ENCODE measurements around the gene LRRC26. TPM values are rescaled to one million over a fixed set of nuclear protein-coding genes. Genes with fewer than 3 reads are reported as not detected.

LRRC26 gene
- total RNA-seq, 2 donors from 2014 or later, result 1.3 TPM; not detected in 1

DNA sequence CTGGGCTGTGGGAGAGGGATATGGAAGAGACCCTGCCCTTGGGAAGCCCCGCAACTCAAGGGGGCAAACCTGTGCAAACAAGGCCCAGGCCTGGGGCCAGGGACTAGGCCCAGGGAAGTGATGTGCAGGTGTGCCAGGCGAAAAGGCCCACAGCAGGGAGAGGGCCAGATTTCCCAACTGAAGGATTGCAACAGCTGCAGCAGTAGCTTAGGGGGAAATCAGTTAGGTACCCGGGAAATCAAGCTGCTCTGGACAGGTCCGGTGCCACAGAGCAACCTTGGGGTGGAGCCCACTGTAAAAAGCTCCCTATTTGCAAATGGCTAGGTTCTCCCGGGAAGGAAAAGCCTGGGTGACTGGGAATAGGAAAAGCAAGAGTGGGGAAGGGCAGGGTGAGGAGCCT, 20.5 kb downstream of the LRRC26 start:
- H3K36me3 ChIP-seq (replicated peaks in 1 of 2; ENCODE audit: insufficient read depth in 1 of 2, low read depth in 2 of 2), result no peaks in the 10 kb centered on the region
- intact Hi-C loops (cut with DNase I), result no loop called here
- WGBS, 2 donors, result 64% methylated on average over 5 of the region's 5 CpGs
- no peak overlapping the region for H3K4me3 ChIP-seq
- DNase-seq (no peak), ATAC-seq (no peak)
- no peaks in the 10 kb centered on the region for H3K4me1 ChIP-seq
- no peaks in the 10 kb centered on the region for H3K9me3 ChIP-seq
- H3K27me3 ChIP-seq, result peaks cover 0 to 5% of the 10 kb centered on the region in 2 donors
- H3K27ac ChIP-seq, result no peak overlapping the region
- no peak for TF ChIP-seq POLR2A (IDR thresholded peaks at IDR 0.05)
- TF ChIP-seq, protein P1, sequence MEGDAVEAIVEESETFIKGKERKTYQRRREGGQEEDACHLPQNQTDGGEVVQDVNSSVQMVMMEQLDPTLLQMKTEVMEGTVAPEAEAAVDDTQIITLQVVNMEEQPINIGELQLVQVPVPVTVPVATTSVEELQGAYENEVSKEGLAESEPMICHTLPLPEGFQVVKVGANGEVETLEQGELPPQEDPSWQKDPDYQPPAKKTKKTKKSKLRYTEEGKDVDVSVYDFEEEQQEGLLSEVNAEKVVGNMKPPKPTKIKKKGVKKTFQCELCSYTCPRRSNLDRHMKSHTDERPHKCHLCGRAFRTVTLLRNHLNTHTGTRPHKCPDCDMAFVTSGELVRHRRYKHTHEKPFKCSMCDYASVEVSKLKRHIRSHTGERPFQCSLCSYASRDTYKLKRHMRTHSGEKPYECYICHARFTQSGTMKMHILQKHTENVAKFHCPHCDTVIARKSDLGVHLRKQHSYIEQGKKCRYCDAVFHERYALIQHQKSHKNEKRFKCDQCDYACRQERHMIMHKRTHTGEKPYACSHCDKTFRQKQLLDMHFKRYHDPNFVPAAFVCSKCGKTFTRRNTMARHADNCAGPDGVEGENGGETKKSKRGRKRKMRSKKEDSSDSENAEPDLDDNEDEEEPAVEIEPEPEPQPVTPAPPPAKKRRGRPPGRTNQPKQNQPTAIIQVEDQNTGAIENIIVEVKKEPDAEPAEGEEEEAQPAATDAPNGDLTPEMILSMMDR (IDR thresholded peaks at IDR 0.05), result no peak

DNA sequence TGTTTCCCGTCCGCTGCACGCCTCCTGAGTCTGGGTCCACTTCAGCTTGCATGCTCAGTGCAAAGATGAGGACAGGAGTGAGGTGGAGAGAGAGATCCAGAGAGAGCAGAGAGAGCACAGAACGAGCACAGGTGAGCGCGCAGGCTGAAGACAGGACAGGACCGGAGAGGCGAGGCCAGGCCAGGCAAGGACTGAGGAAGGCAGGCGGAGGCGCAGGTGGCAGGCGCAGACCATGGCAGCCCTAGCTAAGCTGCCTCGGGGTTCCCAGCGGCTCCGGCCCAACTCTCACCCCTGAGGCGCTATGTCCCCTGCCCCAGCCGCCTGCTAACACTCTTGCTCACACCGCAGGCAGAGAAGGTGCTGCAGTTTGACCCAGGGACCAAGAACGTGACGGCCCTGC, 21.2 kb downstream of the LRRC26 start:
- no peaks in the 10 kb centered on the region for H3K4me1 ChIP-seq
- H3K36me3 ChIP-seq (replicated peaks in 1 of 2; ENCODE audit: insufficient read depth in 1 of 2, low read depth in 2 of 2), result no peaks in the 10 kb centered on the region
- no peak overlapping the region for H3K27ac ChIP-seq
- no peak for ATAC-seq
- intact Hi-C loops (cut with DNase I), result no loop called here
- H3K27me3 ChIP-seq, result peaks cover 0 to 5% of the 10 kb centered on the region in 2 donors
- no peak for TF ChIP-seq POLR2A (IDR thresholded peaks at IDR 0.05)
- TF ChIP-seq, protein P1 (IDR thresholded peaks at IDR 0.05), result no peak
- no peak for DNase-seq
- H3K4me3 ChIP-seq, result no peak overlapping the region
- WGBS, 2 donors, result 79 to 87% methylated on average over 19 of the region's 19 CpGs
- no peaks in the 10 kb centered on the region for H3K9me3 ChIP-seq

DNA sequence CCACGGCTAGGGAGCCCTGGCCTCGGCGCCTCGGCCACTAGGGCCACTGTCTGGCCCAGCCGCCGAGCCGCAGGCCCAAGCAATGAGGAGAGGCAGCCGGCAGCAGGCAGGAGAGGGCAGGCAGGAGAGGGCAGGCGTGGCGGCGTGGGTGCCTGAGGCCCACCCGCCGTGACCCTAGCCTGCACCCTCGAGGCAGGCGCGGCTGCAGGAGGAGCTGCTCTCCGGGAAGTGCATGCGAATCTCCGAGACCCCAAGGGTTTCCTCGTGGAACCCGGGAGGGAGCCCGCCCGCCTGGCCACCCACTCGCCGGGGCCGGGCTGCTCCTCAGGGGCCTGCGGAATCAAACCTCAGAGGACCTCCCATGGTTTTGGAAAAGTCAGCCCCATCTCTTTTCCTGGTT, 21.6 kb downstream of the LRRC26 start:
- DNase-seq (no peak), ATAC-seq (no peak)
- H3K4me3 ChIP-seq, result no peak overlapping the region
- peaks cover 0 to 5% of the 10 kb centered on the region in 2 donors for H3K27me3 ChIP-seq
- TF ChIP-seq POLR2A (IDR thresholded peaks at IDR 0.05), result no peak
- TF ChIP-seq, protein P1 (IDR thresholded peaks at IDR 0.05), result no peak
- H3K27ac ChIP-seq, result no peak overlapping the region
- no peaks in the 10 kb centered on the region for H3K9me3 ChIP-seq
- no peaks in the 10 kb centered on the region for H3K4me1 ChIP-seq
- intact Hi-C loops (cut with DNase I), result no loop called here
- WGBS, 2 donors, result 78 to 84% methylated on average over 19 to 27 of the region's 27 CpGs
- no peaks in the 10 kb centered on the region for H3K36me3 ChIP-seq (replicated peaks in 1 of 2; ENCODE audit: insufficient read depth in 1 of 2, low read depth in 2 of 2)

DNA sequence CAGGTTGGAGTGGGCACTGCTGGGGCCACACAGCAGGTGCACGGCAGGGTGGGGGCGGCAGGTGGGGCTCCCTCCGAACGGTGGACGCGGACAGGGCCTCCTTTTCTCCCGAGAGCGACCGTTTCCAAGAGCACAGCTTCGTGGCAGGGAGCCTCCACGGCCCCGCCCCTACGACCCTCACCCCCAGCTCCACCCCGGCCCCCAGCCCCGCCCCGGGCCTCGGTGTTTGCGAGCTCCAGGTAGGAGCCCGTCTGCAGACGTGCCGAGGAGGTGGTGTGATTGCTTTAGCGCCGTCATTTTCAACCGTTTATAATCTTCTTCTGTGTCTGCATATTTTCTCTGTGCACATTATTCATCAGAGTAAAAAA, 22.1 kb downstream of the LRRC26 start:
- no peak for TF ChIP-seq POLR2A (IDR thresholded peaks at IDR 0.05)
- TF ChIP-seq, protein P1 (IDR thresholded peaks at IDR 0.05), result no peak
- 28 to 35% methylated on average over 10 to 23 of the region's 24 CpGs for WGBS, 2 donors

DNA sequence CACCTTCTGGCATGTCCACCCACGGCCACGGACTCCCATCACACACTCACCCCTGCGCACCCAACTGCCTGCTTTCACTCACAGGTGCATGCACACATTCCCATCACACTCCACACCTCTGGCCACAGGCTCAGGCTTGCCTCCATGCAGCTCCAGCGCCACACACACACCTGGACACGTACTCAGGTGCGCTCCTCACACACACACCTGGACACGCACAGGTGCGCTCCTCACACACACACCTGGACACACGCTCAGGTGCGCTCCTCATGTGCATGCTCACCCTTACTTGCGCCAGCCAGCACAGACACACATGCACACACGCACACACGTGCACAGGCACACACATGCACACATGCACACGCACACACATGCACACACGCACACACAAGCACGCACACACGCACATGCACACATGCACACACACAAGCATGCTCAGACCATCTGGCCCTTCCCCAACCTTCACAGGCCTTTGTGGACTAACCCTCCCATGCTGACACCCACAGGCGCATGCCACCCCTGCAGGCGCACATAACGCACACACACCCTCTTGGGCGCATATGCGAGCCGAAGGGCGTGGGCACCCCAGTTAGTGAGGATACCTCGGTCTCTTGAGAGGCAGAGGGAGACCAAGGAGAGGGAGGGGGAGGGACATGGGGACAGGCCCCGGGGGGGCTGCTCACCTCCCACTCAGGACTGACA, 22.6 kb downstream of the LRRC26 start:
- TF ChIP-seq, protein P1 (IDR thresholded peaks at IDR 0.05), result no peak
- no peak for TF ChIP-seq POLR2A (IDR thresholded peaks at IDR 0.05)
- WGBS, 2 donors, result 73% methylated on average over 24 to 26 of the region's 26 CpGs
- H3K27me3 ChIP-seq, result peaks cover 0 to 5% of the 10 kb centered on the region in 2 donors
- ATAC-seq, result no peak
- no peaks in the 10 kb centered on the region for H3K36me3 ChIP-seq (replicated peaks in 1 of 2; ENCODE audit: insufficient read depth in 1 of 2, low read depth in 2 of 2)
- no peaks in the 10 kb centered on the region for H3K9me3 ChIP-seq
- H3K27ac ChIP-seq, result no peak overlapping the region
- H3K4me1 ChIP-seq, result no peaks in the 10 kb centered on the region
- no peak overlapping the region for H3K4me3 ChIP-seq
- intact Hi-C loops (cut with DNase I), result no loop called here
- no peak for DNase-seq

More for the DNA sequence above, 22.1 kb downstream of the LRRC26 start:
- ATAC-seq (no peak), DNase-seq (no peak)
- Histone ChIP-seq H3K4me3 (no peak overlapping the region), H3K27me3 (peaks cover 0 to 5% of the 10 kb centered on the region in 2 donors), H3K27ac (no peak overlapping the region), H3K9me3 (no peaks in the 10 kb centered on the region), H3K36me3 (replicated peaks in 1 of 2; ENCODE audit: insufficient read depth in 1 of 2, low read depth in 2 of 2) (no peaks in the 10 kb centered on the region), H3K4me1 (no peaks in the 10 kb centered on the region)
- intact Hi-C loops (cut with DNase I), result no loop called here
